IMR-90 (cell line): ENCODE measurements around the gene ROBO1. TPM values are rescaled to one million over a fixed set of nuclear protein-coding genes. Genes with fewer than 3 reads are reported as not detected.

Source experiments
- ATAC-seq: fragments of 200-7000 bp; cut with Tn5 transposase; 2 replicates; pipeline ENCODE4 v1.9.1; 2020; ENCODE audit warnings: low read depth, mild to moderate bottlenecking, moderate library complexity
- BruUV-seq: library from RNA; stranded (reverse); fragments of 400-500 nt; replicated peaks from 2 replicates; lab custom pipeline; 2021; lab: Mats Ljungman, UMichigan
- CTCF ChIA-PET: fragments of 300-600 bp; formaldehyde crosslinking; extraction: SDS; loops from one replicate; lab custom pipeline; 2021; ENCODE audit warnings: antibody characterized with exemption; lab: Yijun Ruan, JAX
- POLR2A ChIA-PET: fragments of 300-600 bp; sonication (Branson Sonifier 250); formaldehyde crosslinking; loops from one replicate; lab custom pipeline; 2022; ENCODE audit warnings: antibody characterized with exemption; ENCODE audit not compliant: unreplicated experiment; lab: Charles Lee
- DNase-seq: peaks from one replicate; pipeline ENCODE4 v3.0.0; 2013
- H2AFZ ChIP-seq: replicated peaks from 2 replicates; pipeline ENCODE3; 2013; ENCODE audit warnings: low read length, mild to moderate bottlenecking; ENCODE audit not compliant: poor library complexity
- H2AK5ac ChIP-seq: 2 replicates; pipeline ENCODE4 v1.6.1; 2013; ENCODE audit warnings: low read depth, low read length, inconsistent platforms
- H2AK9ac ChIP-seq: replicated peaks from 2 replicates; pipeline ENCODE3; 2013; ENCODE audit warnings: mild to moderate bottlenecking, low read depth, low read length, moderate library complexity; ENCODE audit not compliant: poor library complexity
- H2BK120ac ChIP-seq: 2 replicates; pipeline ENCODE4 v1.6.1; 2013; ENCODE audit warnings: low read depth, low read length, inconsistent platforms
- H2BK15ac ChIP-seq: 3 replicates; pipeline ENCODE4 v1.6.1; 2013; ENCODE audit warnings: low read depth, low read length, inconsistent platforms
- H2BK20ac ChIP-seq: 2 replicates; pipeline ENCODE4 v1.6.1; 2013; ENCODE audit warnings: low read depth, mild to moderate bottlenecking, inconsistent platforms, low read length, moderate library complexity
- H2BK5ac ChIP-seq: 2 replicates; pipeline ENCODE4 v1.6.1; 2013; ENCODE audit warnings: mild to moderate bottlenecking, low read depth, low read length, inconsistent platforms; ENCODE audit not compliant: poor library complexity, severe bottlenecking
- H3K14ac ChIP-seq: replicated peaks from 2 replicates; pipeline ENCODE4 v1.6.1; 2013; ENCODE audit warnings: low read depth, low read length, inconsistent platforms
- H3K18ac ChIP-seq: 2 replicates; pipeline ENCODE4 v1.6.1; 2013; ENCODE audit warnings: low read depth, low read length, control low read depth
- H3K23ac ChIP-seq: 2 replicates; pipeline ENCODE4 v1.6.1; 2013; ENCODE audit warnings: low read depth, low read length, inconsistent platforms
- H3K27ac ChIP-seq: 2 replicates; pipeline ENCODE4 v1.5.1; 2013; ENCODE audit warnings: mild to moderate bottlenecking, control low read depth, low read length; ENCODE audit not compliant: insufficient read depth
- H3K27me3 ChIP-seq: 2 replicates; pipeline ENCODE4 v1.6.1; 2013; ENCODE audit warnings: low read length; ENCODE audit not compliant: control insufficient read depth, insufficient read depth
- H3K36me3 ChIP-seq: 2 replicates; pipeline ENCODE4 v1.6.1; 2013; ENCODE audit warnings: low read length, mixed read lengths; ENCODE audit not compliant: control insufficient read depth, insufficient read depth
- H3K4ac ChIP-seq: 2 replicates; pipeline ENCODE4 v1.6.1; 2013; ENCODE audit warnings: low read depth, low read length, inconsistent platforms
- H3K4me1 ChIP-seq: 2 replicates; pipeline ENCODE4 v1.6.1; 2013; ENCODE audit warnings: low read length, mixed read lengths; ENCODE audit not compliant: control insufficient read depth, insufficient read depth
- H3K4me2 ChIP-seq: 2 replicates; pipeline ENCODE4 v1.6.1; 2013; ENCODE audit warnings: low read depth, mild to moderate bottlenecking, control low read depth, low read length, moderate library complexity
- H3K4me3 ChIP-seq: 2 replicates; pipeline ENCODE4 v1.5.1; 2013; ENCODE audit warnings: low read depth, mild to moderate bottlenecking, control low read depth, low read length, moderate library complexity; ENCODE audit not compliant: insufficient read depth
- H3K56ac ChIP-seq: 2 replicates; pipeline ENCODE4 v1.6.1; 2013; ENCODE audit warnings: low read length, inconsistent platforms; ENCODE audit not compliant: insufficient read depth; ENCODE audit errors: extremely low read depth
- H3K79me1 ChIP-seq, 2 experiments: 2 replicates each; pipeline ENCODE4 v1.6.1; 2013; ENCODE audit warnings: low read length in 2 of 2, inconsistent platforms in 1 of 2, low read depth in 1 of 2
- H3K9ac ChIP-seq: 2 replicates; pipeline ENCODE4 v1.6.1; 2013; ENCODE audit warnings: low read depth, low read length, control low read depth
- H3K9me1 ChIP-seq: 2 replicates; pipeline ENCODE4 v1.6.1; 2013; ENCODE audit warnings: low read length, inconsistent platforms; ENCODE audit not compliant: insufficient read depth
- H3K9me3 ChIP-seq: 2 replicates; pipeline ENCODE4 v1.6.1; 2013; ENCODE audit warnings: low read length; ENCODE audit not compliant: control insufficient read depth, insufficient read depth
- H4K20me1 ChIP-seq: 2 replicates; pipeline ENCODE4 v1.6.1; 2013; ENCODE audit warnings: low read length, inconsistent platforms; ENCODE audit not compliant: insufficient read depth
- H4K5ac ChIP-seq: 2 replicates; pipeline ENCODE4 v1.6.1; 2013; ENCODE audit warnings: mild to moderate bottlenecking, low read depth, low read length, control low read depth
- H4K8ac ChIP-seq, 2 experiments: 2 replicates each; pipeline ENCODE4 v1.6.1; 2013; ENCODE audit warnings: low read depth in 2 of 2, low read length in 2 of 2, control low read depth in 1 of 2, inconsistent platforms in 1 of 2
- H4K91ac ChIP-seq: 2 replicates; pipeline ENCODE4 v1.6.1; 2013; ENCODE audit warnings: low read depth, low read length, inconsistent platforms; ENCODE audit not compliant: insufficient read depth
- BHLHE40 ChIP-seq: fragments of 150-350 bp; IDR thresholded peaks from 2 replicates; pipeline ENCODE4 v1.6.1; 2016; ENCODE audit warnings: mild to moderate bottlenecking, low read depth, low read length
- CEBPB ChIP-seq: IDR thresholded peaks from 2 replicates; pipeline ENCODE4 v1.6.1; 2012; ENCODE audit warnings: low read depth, low read length, improper control_type of control experiment
- CHD1 ChIP-seq: IDR thresholded peaks from 2 replicates; pipeline ENCODE4 v1.6.1; 2012; ENCODE audit warnings: low read depth, low read length, improper control_type of control experiment
- ELK1 ChIP-seq: fragments of 150-350 bp; IDR thresholded peaks from 2 replicates; pipeline ENCODE4 v1.6.1; 2016; ENCODE audit warnings: low read depth, mild to moderate bottlenecking, low read length, moderate library complexity, borderline replicate concordance
- FOS ChIP-seq: fragments of 150-350 bp; IDR thresholded peaks from 2 replicates; pipeline ENCODE4 v1.6.1; 2016; ENCODE audit warnings: low read depth, low read length
- MAFK ChIP-seq: IDR thresholded peaks from 2 replicates; pipeline ENCODE4 v1.6.1; 2012; ENCODE audit warnings: low read depth, low read length, improper control_type of control experiment
- MAZ ChIP-seq: IDR thresholded peaks from 2 replicates; pipeline ENCODE4 v1.6.1; 2012; ENCODE audit warnings: low read depth, mild to moderate bottlenecking, low read length, improper control_type of control experiment, moderate library complexity, borderline replicate concordance
- MXI1 ChIP-seq: IDR thresholded peaks from 2 replicates; pipeline ENCODE4 v1.6.1; 2012; ENCODE audit warnings: low read depth, mild to moderate bottlenecking, low read length, moderate library complexity, borderline replicate concordance
- NFE2L2 ChIP-seq: fragments of 150-350 bp; IDR thresholded peaks from 2 replicates; pipeline ENCODE4 v1.6.1; 2016; ENCODE audit warnings: low read depth, mild to moderate bottlenecking, low read length
- POLR2A ChIP-seq: IDR thresholded peaks from 2 replicates; pipeline ENCODE4 v1.6.1; 2012; ENCODE audit warnings: mild to moderate bottlenecking, low read depth, low read length
- RAD21 ChIP-seq: IDR thresholded peaks from 2 replicates; pipeline ENCODE4 v1.6.1; 2012; ENCODE audit warnings: low read length, improper control_type of control experiment
- RCOR1 ChIP-seq: IDR thresholded peaks from 2 replicates; pipeline ENCODE4 v1.6.1; 2012; ENCODE audit warnings: mild to moderate bottlenecking, low read length, improper control_type of control experiment; ENCODE audit not compliant: insufficient replicate concordance
- RFX5 ChIP-seq: IDR thresholded peaks from 2 replicates; pipeline ENCODE4 v1.8.0; 2012; ENCODE audit warnings: low read depth, mild to moderate bottlenecking, low read length, moderate library complexity
- SMC3 ChIP-seq: fragments of 150-350 bp; IDR thresholded peaks from 2 replicates; pipeline ENCODE4 v1.6.1; 2016; ENCODE audit warnings: low read depth, mild to moderate bottlenecking, antibody characterized with exemption, low read length, moderate library complexity
- USF2 ChIP-seq: fragments of 150-350 bp; IDR thresholded peaks from 2 replicates; pipeline ENCODE4 v1.6.1; 2017; ENCODE audit warnings: mild to moderate bottlenecking, antibody characterized with exemption, low read length, low read depth
- WGBS, 2 experiments: methylation state at CpG; one replicate each; pipeline versions ENCODE4 v1.1.5 to v1.1.7; 2013; ENCODE audit warnings: missing lambda C conversion rate in 2 of 2; ENCODE audit not compliant: insufficient read length in 1 of 2; ENCODE audit errors: extremely low coverage in 2 of 2; 5-methylcytosine and 5-hydroxymethylcytosine counted together
- dilution Hi-C: fragments of 300-500 bp; cut with HindIII; formaldehyde crosslinking; loops from one replicate; pipeline ENCODE4 v1.14.3; 2018; ENCODE audit warnings: low sequenced_read_pairs; ENCODE audit not compliant: unreplicated experiment
- in situ Hi-C: fragments of 300-500 bp; cut with MboI; formaldehyde crosslinking; loops from 3 replicates; pipeline ENCODE4 v1.14.3; 2019; ENCODE audit warnings: low sequenced_read_pairs, inconsistent platforms, mixed read lengths
- intact Hi-C: fragments of 100-400 bp; cut with micrococcal nuclease; formaldehyde crosslinking; loops from 2 replicates; pipeline ENCODE4 v1.10.0; 2022
- polyA plus RNA-seq, 3 experiments: library from polyadenylated mRNA; depleted of rRNA; stranded (reverse); fragments of >200 nt; gene quantifications; 2 replicates each; pipeline ENCODE4 v1.2.3, GENCODE V29; 2012; ENCODE audit warnings: low replicate concordance in 1 of 3
- total RNA-seq: library from RNA; depleted of rRNA; stranded (reverse); fragments of >200 nt; gene quantifications from 2 replicates; pipeline ENCODE4 v1.2.3, GENCODE V29; 2012
- TF ChIP-seq, protein P1 (sequence below): conservative IDR thresholded peaks from 2 replicates; pipeline ENCODE4 v1.5.1; 2012; ENCODE audit warnings: mild to moderate bottlenecking, low read depth, low read length, improper control_type of control experiment

Gene ROBO1
- total and polyA plus RNA-seq, 2 of the 4 experiments (the other 2 are of a cell fraction): 24.1 to 53.9 TPM

- H3K9me3 ChIP-seq: no peaks in the 10 kb centered on the region
- no peaks in the 10 kb centered on the region for H3K79me1 ChIP-seq
- DNase-seq (no peak), ATAC-seq (no peak)
- H3K9ac ChIP-seq: no peak overlapping the region
- BruUV-seq: no TSS peak
- H4K20me1 ChIP-seq: no peaks in the 10 kb centered on the region
- no peak overlapping the region for H3K4ac ChIP-seq
- no peak overlapping the region for H2AK5ac ChIP-seq
- no peaks in the 10 kb centered on the region for H3K36me3 ChIP-seq
- no peak overlapping the region for H2BK120ac ChIP-seq
- no peak overlapping the region for H2BK20ac ChIP-seq
- H3K4me1 ChIP-seq: no peaks in the 10 kb centered on the region
- H3K23ac ChIP-seq: no peak overlapping the region
- no peak overlapping the region for H3K4me3 ChIP-seq
- in situ Hi-C loops: no loop called here
- no peaks in the 10 kb centered on the region for H3K27me3 ChIP-seq
- WGBS, 2 experiments: no CpG with 5 or more reads among the region's 10 CpGs
- intact Hi-C loops: no loop called here
- H2BK5ac ChIP-seq: no peak overlapping the region
- H4K8ac ChIP-seq: no peak overlapping the region
- no peak overlapping the region for H4K91ac ChIP-seq
- ChIA-PET POLR2A (no interaction called here), CTCF (no interaction called here)
- no peak overlapping the region for H3K56ac ChIP-seq
- no peak overlapping the region for H3K27ac ChIP-seq
- H2BK15ac ChIP-seq: no peak overlapping the region
- no peaks in the 10 kb centered on the region for H3K9me1 ChIP-seq
- no peak overlapping the region for H3K4me2 ChIP-seq
- H2AK9ac ChIP-seq: no peak overlapping the region
- no peak overlapping the region for H4K5ac ChIP-seq
- no peak overlapping the region for H3K14ac ChIP-seq
- dilution Hi-C loops: no loop called here
- no peak for TF ChIP-seq POLR2A
- no peak for TF ChIP-seq MAZ
- no peak for TF ChIP-seq RAD21
- no peak for TF ChIP-seq USF2
- TF ChIP-seq BHLHE40: no peak
- no peak for TF ChIP-seq SMC3
- TF ChIP-seq, protein P1, sequence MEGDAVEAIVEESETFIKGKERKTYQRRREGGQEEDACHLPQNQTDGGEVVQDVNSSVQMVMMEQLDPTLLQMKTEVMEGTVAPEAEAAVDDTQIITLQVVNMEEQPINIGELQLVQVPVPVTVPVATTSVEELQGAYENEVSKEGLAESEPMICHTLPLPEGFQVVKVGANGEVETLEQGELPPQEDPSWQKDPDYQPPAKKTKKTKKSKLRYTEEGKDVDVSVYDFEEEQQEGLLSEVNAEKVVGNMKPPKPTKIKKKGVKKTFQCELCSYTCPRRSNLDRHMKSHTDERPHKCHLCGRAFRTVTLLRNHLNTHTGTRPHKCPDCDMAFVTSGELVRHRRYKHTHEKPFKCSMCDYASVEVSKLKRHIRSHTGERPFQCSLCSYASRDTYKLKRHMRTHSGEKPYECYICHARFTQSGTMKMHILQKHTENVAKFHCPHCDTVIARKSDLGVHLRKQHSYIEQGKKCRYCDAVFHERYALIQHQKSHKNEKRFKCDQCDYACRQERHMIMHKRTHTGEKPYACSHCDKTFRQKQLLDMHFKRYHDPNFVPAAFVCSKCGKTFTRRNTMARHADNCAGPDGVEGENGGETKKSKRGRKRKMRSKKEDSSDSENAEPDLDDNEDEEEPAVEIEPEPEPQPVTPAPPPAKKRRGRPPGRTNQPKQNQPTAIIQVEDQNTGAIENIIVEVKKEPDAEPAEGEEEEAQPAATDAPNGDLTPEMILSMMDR: no peak
- no peak for TF ChIP-seq ELK1
- TF ChIP-seq MAFK: no peak
- TF ChIP-seq FOS: no peak
- no peak for TF ChIP-seq CEBPB
- no peak for TF ChIP-seq NFE2L2
- TF ChIP-seq CHD1: no peak
- no peak for TF ChIP-seq RCOR1
- no peak for TF ChIP-seq RFX5
- no peak for TF ChIP-seq MXI1
- no peak overlapping the region for H3K18ac ChIP-seq
- no peak overlapping the region for H2AFZ ChIP-seq
Measured at GRCh38 chr3:78570496-78570895, 1197.3 kb downstream of the ROBO1 start.
